GM12873 (cell line): ENCODE measurements around the gene BNIP1.

Experiments
- CTCF ChIP-seq: IDR thresholded peaks from 2 replicates; pipeline ENCODE4 v1.5.1; 2012; ENCODE audit warnings: low read depth, mild to moderate bottlenecking, moderate library complexity, low read length, control low read depth; ENCODE audit not compliant: insufficient read depth; ENCODE audit errors: missing control alignments

Gene BNIP1

GRCh38 chr5:173153842-173154241, 9.5 kb downstream of the BNIP1 start:
- TF ChIP-seq CTCF, result no peak

- no peak for TF ChIP-seq CTCF
Measured at GRCh38 chr5:173155912-173156311, 11.6 kb downstream of the BNIP1 start.

GRCh38 chr5:173158366-173158765, 14.0 kb downstream of the BNIP1 start:
- TF ChIP-seq CTCF, result no peak

GRCh38 chr5:173159256-173159655, 14.9 kb downstream of the BNIP1 start:
- TF ChIP-seq CTCF, result no peak

- no peak for TF ChIP-seq CTCF
Measured at GRCh38 chr5:173161148-173161547, 16.8 kb downstream of the BNIP1 start.

GRCh38 chr5:173163219-173163618, 18.9 kb downstream of the BNIP1 start:
- TF ChIP-seq CTCF, result no peak

GRCh38 chr5:173165177-173166016, 21.1 kb downstream of the BNIP1 start:
- no peak for TF ChIP-seq CTCF

GRCh38 chr5:173172166-173172565, 27.8 kb downstream of the BNIP1 start:
- TF ChIP-seq CTCF, result no peak
